ENCODE data around the gene EXOSC6.
"Not testable (repeated sequence)": the region's sequence is repeated elsewhere in the genome, so short reads cannot be mapped to it uniquely, and the experiment has no call there.

Gene EXOSC6

GRCh38 chr16:70198230-70198629, 53.5 kb downstream of the EXOSC6 start:
- not testable (repeated sequence) for DNase-seq (ENCODE audit: low read depth)

- DNase-seq (ENCODE audit: low read depth) = not testable (repeated sequence)
These were observed 54.1 kb downstream of the EXOSC6 start for GRCh38 chr16:70197611-70198010.
